GM06990 (cell line): ENCODE measurements around the gene CEACAM7.

Experiments used
- DNase-seq: peaks from one replicate; pipeline ENCODE4 v3.0.0-alpha.2; 2011; ENCODE audit not compliant: insufficient read length; ENCODE audit errors: extremely low read depth
- H3K27me3 ChIP-seq: replicated peaks from 2 replicates; pipeline ENCODE4 v1.6.0; 2011; ENCODE audit warnings: low read length; ENCODE audit not compliant: control insufficient read depth, insufficient read depth
- H3K36me3 ChIP-seq: 2 replicates; pipeline ENCODE4 v1.5.1; 2011; ENCODE audit warnings: low read length; ENCODE audit not compliant: control insufficient read depth, insufficient read depth
- H3K4me3 ChIP-seq: replicated peaks from 2 replicates; pipeline ENCODE4 v1.5.1; 2011; ENCODE audit warnings: low read depth, mild to moderate bottlenecking, control low read depth, low read length
- CTCF ChIP-seq: IDR thresholded peaks from 2 replicates; pipeline ENCODE4 v1.5.1; 2011; ENCODE audit warnings: low read length, control low read depth, mild to moderate bottlenecking, inconsistent platforms; ENCODE audit not compliant: insufficient read depth, poor library complexity, severe bottlenecking

CEACAM7 gene

GRCh38 chr19:41624937-41625336 is 63.1 kb downstream of the CEACAM7 start:
- DNase-seq = no peak
- no peak overlapping the region for H3K4me3 ChIP-seq
- no peaks in the 10 kb centered on the region for H3K36me3 ChIP-seq
- no peak for TF ChIP-seq CTCF
- H3K27me3 ChIP-seq = peaks cover 2% of the 10 kb centered on the region

- Histone ChIP-seq H3K4me3 (no peak overlapping the region), H3K27me3 (peaks cover 2% of the 10 kb centered on the region; the same call in 1 of the 2 replicates), H3K36me3 (no peaks in the 10 kb centered on the region)
- TF ChIP-seq CTCF = no peak
- DNase-seq = no peak
Observed at GRCh38 chr19:41624515-41624914, 63.6 kb downstream of the CEACAM7 start.

GRCh38 chr19:41623360-41623759 is 64.7 kb downstream of the CEACAM7 start:
- no peak for DNase-seq
- no peaks in the 10 kb centered on the region for H3K36me3 ChIP-seq
- no peak overlapping the region for H3K4me3 ChIP-seq
- peaks cover 2% of the 10 kb centered on the region; the same call in 1 of the 2 replicates for H3K27me3 ChIP-seq
- TF ChIP-seq CTCF = no peak
